Measurements from ENCODE around the gene SLC38A10.
A peak's percentile ranks its signal among the peaks of the same experiment; 100 is the strongest.

The SLC38A10 gene

GRCh38 chr17:81306898-81307510 is 11.9 kb upstream of the SLC38A10 start:
- Histone ChIP-seq H3K4me2 (peak overlapping the region in 8 of 11 experiments; percentile 37 to 83 (median 68); a peak in 10 of 22 replicates), H3K9ac (0 out of 22 replicates have a peak overlapping the region, but pooled peaks of 1 of the 11 experiments have one; percentile 17), H3K9me3 (replicated peaks in 1 of 11) (no peaks in the 10 kb centered on the region), H3K27me3 (peaks cover 0 to 31% (median 14%) of the 10 kb centered on the region in 11 experiments; a peak in 15 of 22 replicates), H3K4me1 (peaks cover 26 to 85% (median 77%) of the 10 kb centered on the region in 10 experiments), H3K27ac (peak overlapping the region in 5 of 11 experiments; percentile 21 to 54 (median 26); a peak in 5 of 22 replicates), H4K20me1 (peaks cover 0 to 9% (median 0%) of the 10 kb centered on the region in 11 experiments; a peak in 2 of 22 replicates), H3K36me3 (no peaks in the 10 kb centered on the region), H3K4me3 (no peak overlapping the region)
- TF ChIP-seq Cebpa-rat (IDR thresholded peaks at IDR 0.05): no peak

DNA sequence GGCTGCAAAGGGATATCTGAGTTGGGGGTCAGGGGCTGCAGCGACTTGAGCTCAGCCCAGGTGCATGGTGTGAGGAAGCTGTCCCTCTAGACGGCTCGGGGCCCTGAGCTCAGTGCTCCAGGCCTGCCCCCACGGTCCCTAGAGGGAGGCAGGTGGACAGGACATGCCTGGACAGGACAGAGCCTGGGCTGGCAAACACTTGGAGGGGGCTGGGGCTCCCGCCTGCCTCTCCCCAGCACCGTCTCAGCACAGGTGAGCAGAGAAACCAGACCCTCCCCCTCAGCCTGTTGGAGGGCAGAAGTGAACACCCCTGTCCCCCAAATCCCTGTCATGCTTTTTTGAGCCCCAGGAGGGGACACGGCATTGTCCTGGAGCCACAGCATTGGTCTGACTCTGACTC is 11.4 kb upstream of the SLC38A10 start:
- H3K4me2 ChIP-seq: peak overlapping the region in 8 of 11 experiments; percentile 37 to 83 (median 68); a peak in 14 of 22 replicates
- H3K27me3 ChIP-seq: peaks cover 0 to 36% (median 17%) of the 10 kb centered on the region in 11 experiments; a peak in 15 of 22 replicates
- H3K27ac ChIP-seq: peak overlapping the region in 5 of 11 experiments; percentile 21 to 54 (median 26); a peak in 5 of 22 replicates
- H3K9ac ChIP-seq: 0 out of 22 replicates have a peak overlapping the region, but pooled peaks of 1 of the 11 experiments have one; percentile 17
- no peaks in the 10 kb centered on the region for H3K36me3 ChIP-seq
- H4K20me1 ChIP-seq: peaks cover 0 to 9% (median 0%) of the 10 kb centered on the region in 11 experiments; a peak in 2 of 22 replicates
- TF ChIP-seq Cebpa-rat (IDR thresholded peaks at IDR 0.05): no peak
- no peaks in the 10 kb centered on the region for H3K9me3 ChIP-seq (replicated peaks in 1 of 11)
- peaks cover 31 to 88% (median 82%) of the 10 kb centered on the region in 10 experiments for H3K4me1 ChIP-seq
- no peak overlapping the region for H3K4me3 ChIP-seq

- Histone ChIP-seq H4K20me1 (peaks cover 0 to 9% (median 0%) of the 10 kb centered on the region in 11 experiments; a peak in 2 of 22 replicates), H3K9me3 (replicated peaks in 1 of 11) (no peaks in the 10 kb centered on the region), H3K36me3 (no peaks in the 10 kb centered on the region), H3K4me2 (peak overlapping the region in 9 of 11 experiments; percentile 20 to 83 (median 62); a peak in 17 of 22 replicates), H3K9ac (peak overlapping the region in 4 of 11 experiments; percentile 7 to 44 (median 23); a peak in 2 of 22 replicates), H3K27ac (peak overlapping the region in 3 of 11 experiments; percentile 4 to 41 (median 32); a peak in 4 of 22 replicates), H3K4me1 (peaks cover 30 to 92% (median 86%) of the 10 kb centered on the region in 10 experiments), H3K27me3 (peaks cover 0 to 33% (median 15%) of the 10 kb centered on the region in 11 experiments; a peak in 13 of 22 replicates), H3K4me3 (no peak overlapping the region)
- no peak for TF ChIP-seq Cebpa-rat (IDR thresholded peaks at IDR 0.05)
Measured at GRCh38 chr17:81305051-81305630, 10.0 kb upstream of the SLC38A10 start.

GRCh38 chr17:81304196-81305015 is 9.3 kb upstream of the SLC38A10 start:
- Histone ChIP-seq H3K4me2 (peak overlapping the region in 9 of 11 experiments; percentile 20 to 83 (median 62); a peak in 17 of 22 replicates), H3K9ac (peak overlapping the region in 4 of 11 experiments; percentile 16 to 44 (median 23); a peak in 4 of 22 replicates), H3K4me3 (no peak overlapping the region), H3K27ac (peak overlapping the region in 3 of 11 experiments; percentile 4 to 41 (median 32); a peak in 4 of 22 replicates), H3K36me3 (no peaks in the 10 kb centered on the region), H3K27me3 (peaks cover 0 to 30% (median 12%) of the 10 kb centered on the region in 11 experiments; a peak in 12 of 22 replicates), H3K4me1 (peaks cover 23 to 84% (median 78%) of the 10 kb centered on the region in 10 experiments), H3K9me3 (replicated peaks in 1 of 11) (no peaks in the 10 kb centered on the region), H4K20me1 (peaks cover 0 to 9% (median 0%) of the 10 kb centered on the region in 11 experiments; a peak in 2 of 22 replicates)
- no peak for TF ChIP-seq Cebpa-rat (IDR thresholded peaks at IDR 0.05)

GRCh38 chr17:81303385-81303784 is 8.3 kb upstream of the SLC38A10 start:
- peaks cover 0 to 30% (median 12%) of the 10 kb centered on the region in 11 experiments; a peak in 12 of 22 replicates for H3K27me3 ChIP-seq
- H3K9me3 ChIP-seq (replicated peaks in 1 of 11): no peaks in the 10 kb centered on the region
- peaks cover 0 to 9% (median 0%) of the 10 kb centered on the region in 11 experiments; a peak in 2 of 22 replicates for H4K20me1 ChIP-seq
- no peak for TF ChIP-seq Cebpa-rat (IDR thresholded peaks at IDR 0.05)
- H3K27ac ChIP-seq: peak overlapping the region in 2 of 11 experiments; percentile 15 to 25; a peak in 1 of 22 replicates
- peaks cover 14 to 74% (median 68%) of the 10 kb centered on the region in 10 experiments for H3K4me1 ChIP-seq
- no peak overlapping the region for H3K4me3 ChIP-seq
- peak overlapping the region in 9 of 11 experiments; percentile 24 to 83 (median 62); a peak in 16 of 22 replicates for H3K4me2 ChIP-seq
- H3K9ac ChIP-seq: peak overlapping the region in 4 of 11 experiments; percentile 1 to 44 (median 16); a peak in 3 of 22 replicates
- H3K36me3 ChIP-seq: no peaks in the 10 kb centered on the region

DNA sequence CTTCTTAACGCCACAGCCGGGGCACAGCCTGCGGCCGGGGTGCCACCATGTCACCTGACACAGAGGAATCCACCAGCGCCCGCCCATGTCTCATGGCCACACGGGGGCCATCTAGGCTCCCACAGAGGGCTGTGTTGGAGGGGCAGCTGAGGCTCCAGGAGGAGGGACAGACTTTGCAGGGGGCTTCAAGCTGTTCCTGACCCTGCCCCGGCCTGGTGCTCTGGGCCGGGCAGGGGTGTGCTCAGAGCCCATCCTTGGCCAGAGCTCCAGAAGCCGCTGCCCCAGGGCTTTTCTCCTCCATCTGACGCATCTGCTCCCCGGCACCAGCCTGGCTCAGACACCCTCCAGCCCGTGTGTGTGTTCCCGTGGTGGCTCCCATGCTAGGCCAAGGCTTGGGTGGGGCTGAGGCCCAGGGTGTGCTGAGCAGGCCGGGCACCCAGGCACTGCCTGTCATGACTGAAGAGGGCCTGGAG is 7.8 kb upstream of the SLC38A10 start:
- Histone ChIP-seq H4K20me1 (peaks cover 0 to 9% (median 0%) of the 10 kb centered on the region in 11 experiments; a peak in 2 of 22 replicates), H3K9me3 (replicated peaks in 1 of 11) (no peaks in the 10 kb centered on the region), H3K36me3 (no peaks in the 10 kb centered on the region), H3K4me2 (peak overlapping the region in 8 of 11 experiments; percentile 25 to 83 (median 68); a peak in 12 of 22 replicates), H3K27me3 (peaks cover 0 to 30% (median 12%) of the 10 kb centered on the region in 11 experiments; a peak in 12 of 22 replicates), H3K9ac (peak overlapping the region in 2 of 11 experiments; percentile 16 to 44; a peak in 1 of 22 replicates), H3K27ac (peak overlapping the region in 1 of 11 experiments; percentile 15; a peak in 1 of 22 replicates), H3K4me1 (peaks cover 11 to 71% (median 63%) of the 10 kb centered on the region in 10 experiments), H3K4me3 (no peak overlapping the region)
- TF ChIP-seq Cebpa-rat (IDR thresholded peaks at IDR 0.05): no peak

GRCh38 chr17:81302324-81302723 is 7.2 kb upstream of the SLC38A10 start:
- TF ChIP-seq Cebpa-rat (IDR thresholded peaks at IDR 0.05): no peak
- H3K9ac ChIP-seq: no peak overlapping the region
- H3K27ac ChIP-seq: no peak overlapping the region
- H3K4me2 ChIP-seq: peak overlapping the region in 7 of 11 experiments; percentile 26 to 83 (median 75); a peak in 14 of 22 replicates
- no peaks in the 10 kb centered on the region for H3K36me3 ChIP-seq
- H3K9me3 ChIP-seq (replicated peaks in 1 of 11): no peaks in the 10 kb centered on the region
- peaks cover 0 to 30% (median 12%) of the 10 kb centered on the region in 11 experiments; a peak in 12 of 22 replicates for H3K27me3 ChIP-seq
- peaks cover 11 to 71% (median 61%) of the 10 kb centered on the region in 10 experiments; a peak in 19 of 20 replicates for H3K4me1 ChIP-seq
- no peak overlapping the region for H3K4me3 ChIP-seq
- H4K20me1 ChIP-seq: peaks cover 0 to 9% (median 0%) of the 10 kb centered on the region in 11 experiments; a peak in 2 of 22 replicates
